HEK293 (cell line): Measurements from ENCODE around the gene SERTAD3.

ENCODE experiments used
- CTCF ChIA-PET: fragments of 350-600 bp; formaldehyde crosslinking; extraction: SDS; loops from one replicate; lab custom pipeline; 2021; ENCODE audit warnings: antibody characterized with exemption; lab: Yijun Ruan, JAX
- POLR2A ChIA-PET: fragments of 300-600 bp; formaldehyde crosslinking; extraction: SDS; loops from one replicate; lab custom pipeline; 2020; ENCODE audit warnings: antibody characterized with exemption, inconsistent platforms; lab: Yijun Ruan, JAX
- H3K27ac ChIP-seq: fragments of 200-500 bp; sonication (Bioruptor generic); 2 replicates; pipeline ENCODE4 v1.5.1; 2014; ENCODE audit warnings: low read depth, low read length, control low read depth, inconsistent platforms; ENCODE audit errors: extremely low read depth
- H3K36me3 ChIP-seq, 2 experiments: fragments of 200-500 bp in 1 of 2; sonication (Bioruptor generic) in 1 of 2; 1 replicate in 1 of 2; 2 replicates in 1 of 2; pipeline ENCODE4 v1.5.1; 2014 to 2017; ENCODE audit warnings: inconsistent platforms in 2 of 2, low read length in 2 of 2; ENCODE audit not compliant: control insufficient read depth in 2 of 2, insufficient read depth in 1 of 2
- H3K4me1 ChIP-seq: fragments of 200-500 bp; sonication (Bioruptor generic); 2 replicates; pipeline ENCODE4 v1.5.1; 2014; ENCODE audit warnings: mild to moderate bottlenecking, low read length, inconsistent platforms; ENCODE audit not compliant: control insufficient read depth, insufficient read depth
- H3K4me3 ChIP-seq: 2 replicates; pipeline ENCODE4 v1.5.1; 2011; ENCODE audit warnings: low read depth, mild to moderate bottlenecking, control low read depth, low read length, moderate library complexity
- H3K9me3 ChIP-seq: fragments of 200-500 bp; sonication (Bioruptor generic); 2 replicates; pipeline ENCODE4 v1.5.1; 2014; ENCODE audit warnings: low read depth, low read length, inconsistent platforms; ENCODE audit not compliant: control insufficient read depth, insufficient read depth
- BCL11A ChIP-seq: fragments of 450-650 bp; formaldehyde crosslinking; IDR thresholded peaks from 2 replicates; pipeline ENCODE4 v1.5.1; 2016; ENCODE audit warnings: low read depth, missing biosample characterization, missing genetic modification characterization
- GFI1B ChIP-seq: fragments of 450-650 bp; formaldehyde crosslinking; IDR thresholded peaks from 2 replicates; pipeline ENCODE4 v1.5.1; 2016; ENCODE audit warnings: missing biosample characterization, missing genetic modification characterization
- INSM2 ChIP-seq: fragments of 450-650 bp; formaldehyde crosslinking; IDR thresholded peaks from 2 replicates; pipeline ENCODE4 v1.5.1; 2016; ENCODE audit warnings: missing biosample characterization, missing genetic modification characterization
- KLF10 ChIP-seq: fragments of 450-650 bp; IDR thresholded peaks from 2 replicates; pipeline ENCODE4 v1.5.1; 2018; ENCODE audit warnings: missing biosample characterization, mild to moderate bottlenecking, missing genetic modification characterization
- REPIN1 ChIP-seq: fragments of 450-650 bp; formaldehyde crosslinking; IDR thresholded peaks from 2 replicates; pipeline ENCODE4 v1.5.1; 2017; ENCODE audit warnings: missing biosample characterization, missing genetic modification characterization, low read depth
- WT1 ChIP-seq: fragments of 450-650 bp; formaldehyde crosslinking; IDR thresholded peaks from 2 replicates; pipeline ENCODE4 v1.5.1; 2016; ENCODE audit warnings: missing biosample characterization, missing genetic modification characterization
- ZBTB1 ChIP-seq: fragments of 450-650 bp; formaldehyde crosslinking; IDR thresholded peaks from 2 replicates; pipeline ENCODE4 v1.5.1; 2016; ENCODE audit warnings: missing biosample characterization, missing genetic modification characterization
- ZBTB48 ChIP-seq: fragments of 450-650 bp; formaldehyde crosslinking; IDR thresholded peaks from 2 replicates; pipeline ENCODE4 v1.5.1; 2016; ENCODE audit warnings: missing biosample characterization, missing genetic modification characterization
- ZEB2 ChIP-seq: fragments of 450-650 bp; formaldehyde crosslinking; IDR thresholded peaks from 2 replicates; pipeline ENCODE4 v1.5.1; 2016; ENCODE audit warnings: missing biosample characterization, missing genetic modification characterization
- ZFP3 ChIP-seq: fragments of 450-650 bp; formaldehyde crosslinking; IDR thresholded peaks from 2 replicates; pipeline ENCODE4 v1.5.1; 2016; ENCODE audit warnings: low read depth, missing biosample characterization, missing genetic modification characterization
- ZFP69B ChIP-seq: fragments of 450-650 bp; formaldehyde crosslinking; IDR thresholded peaks from 2 replicates; pipeline ENCODE4 v1.5.1; 2016; ENCODE audit warnings: missing biosample characterization, missing genetic modification characterization
- ZNF24 ChIP-seq: fragments of 450-650 bp; formaldehyde crosslinking; IDR thresholded peaks from 2 replicates; pipeline ENCODE4 v1.5.1; 2016; ENCODE audit warnings: missing biosample characterization, missing genetic modification characterization
- ZNF362 ChIP-seq: fragments of 450-650 bp; formaldehyde crosslinking; IDR thresholded peaks from 2 replicates; pipeline ENCODE4 v1.5.1; 2016; ENCODE audit warnings: missing biosample characterization, missing genetic modification characterization
- ZNF391 ChIP-seq: fragments of 450-650 bp; formaldehyde crosslinking; IDR thresholded peaks from 2 replicates; pipeline ENCODE4 v1.5.1; 2016; ENCODE audit warnings: low read depth, missing biosample characterization, missing genetic modification characterization, borderline replicate concordance
- ZNF394 ChIP-seq: fragments of 450-650 bp; formaldehyde crosslinking; IDR thresholded peaks from 2 replicates; pipeline ENCODE4 v1.5.1; 2016; ENCODE audit warnings: missing biosample characterization, missing genetic modification characterization, mild to moderate bottlenecking, moderate library complexity, borderline replicate concordance
- ZNF544 ChIP-seq: fragments of 450-650 bp; formaldehyde crosslinking; IDR thresholded peaks from 2 replicates; pipeline ENCODE4 v1.5.0; 2017; ENCODE audit warnings: missing biosample characterization, missing genetic modification characterization
- ZNF704 ChIP-seq: fragments of 450-650 bp; formaldehyde crosslinking; IDR thresholded peaks from 2 replicates; pipeline ENCODE4 v1.5.1; 2016; ENCODE audit warnings: missing biosample characterization, missing genetic modification characterization
- ZNF785 ChIP-seq: fragments of 450-650 bp; formaldehyde crosslinking; IDR thresholded peaks from 2 replicates; pipeline ENCODE4 v1.5.1; 2016; ENCODE audit warnings: missing biosample characterization, missing genetic modification characterization
- TF ChIP-seq, protein P1 (sequence below): fragments of 450-650 bp; formaldehyde crosslinking; IDR thresholded peaks from 2 replicates; pipeline ENCODE4 v1.5.1; 2016; ENCODE audit warnings: missing biosample characterization, missing genetic modification characterization, borderline replicate concordance
- TF ChIP-seq, protein P2 (sequence below): sonication (generic); formaldehyde crosslinking; IDR thresholded peaks from 2 replicates; pipeline ENCODE4 v1.8.1; 2022; ENCODE audit warnings: mild to moderate bottlenecking, moderate library complexity, missing genetic modification reagents

The SERTAD3 gene

DNA sequence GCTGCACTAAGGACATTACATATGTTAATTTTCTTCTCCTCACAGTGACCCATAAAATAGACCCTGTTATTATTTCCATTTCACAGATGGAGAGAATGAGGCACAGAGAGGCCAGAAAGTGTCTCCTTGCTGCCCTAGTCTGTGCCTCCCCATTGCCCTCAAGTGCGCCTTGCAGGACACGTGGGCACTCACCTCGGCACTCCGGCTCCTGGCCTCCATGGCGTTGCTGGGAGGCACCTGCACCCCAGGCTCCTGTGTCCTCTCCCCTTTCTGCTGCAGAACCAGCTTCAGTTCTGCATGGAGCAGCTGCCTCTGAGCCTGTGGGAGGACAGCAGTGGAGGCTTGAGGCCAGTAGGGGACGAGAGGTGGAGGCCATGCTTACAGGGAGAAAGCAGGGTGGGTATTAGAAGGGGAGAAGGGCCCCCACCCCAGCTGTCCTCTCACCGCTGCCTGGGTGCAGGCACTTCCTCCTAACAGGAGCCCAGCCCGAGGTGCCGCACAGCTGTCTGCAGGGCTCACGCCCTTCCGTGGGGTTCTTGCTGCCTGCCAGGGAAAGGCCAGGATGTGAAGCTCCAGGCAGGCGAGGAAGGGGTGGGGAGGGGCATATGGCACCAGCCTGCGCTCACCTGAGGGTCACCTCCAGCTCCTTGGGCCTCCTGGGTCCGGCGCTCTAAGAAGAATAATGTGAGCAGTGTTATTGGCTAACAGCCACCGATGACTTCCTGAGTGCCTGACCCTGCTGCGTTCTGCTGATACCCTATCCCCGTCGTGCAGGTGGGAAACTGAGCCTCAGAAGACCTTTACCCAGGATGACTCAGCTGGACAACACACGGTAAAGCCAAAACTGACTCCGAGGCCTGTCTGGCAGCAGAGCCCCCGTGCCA lies 36.2 kb downstream of the SERTAD3 start (continued):
- TF ChIP-seq, protein P1, sequence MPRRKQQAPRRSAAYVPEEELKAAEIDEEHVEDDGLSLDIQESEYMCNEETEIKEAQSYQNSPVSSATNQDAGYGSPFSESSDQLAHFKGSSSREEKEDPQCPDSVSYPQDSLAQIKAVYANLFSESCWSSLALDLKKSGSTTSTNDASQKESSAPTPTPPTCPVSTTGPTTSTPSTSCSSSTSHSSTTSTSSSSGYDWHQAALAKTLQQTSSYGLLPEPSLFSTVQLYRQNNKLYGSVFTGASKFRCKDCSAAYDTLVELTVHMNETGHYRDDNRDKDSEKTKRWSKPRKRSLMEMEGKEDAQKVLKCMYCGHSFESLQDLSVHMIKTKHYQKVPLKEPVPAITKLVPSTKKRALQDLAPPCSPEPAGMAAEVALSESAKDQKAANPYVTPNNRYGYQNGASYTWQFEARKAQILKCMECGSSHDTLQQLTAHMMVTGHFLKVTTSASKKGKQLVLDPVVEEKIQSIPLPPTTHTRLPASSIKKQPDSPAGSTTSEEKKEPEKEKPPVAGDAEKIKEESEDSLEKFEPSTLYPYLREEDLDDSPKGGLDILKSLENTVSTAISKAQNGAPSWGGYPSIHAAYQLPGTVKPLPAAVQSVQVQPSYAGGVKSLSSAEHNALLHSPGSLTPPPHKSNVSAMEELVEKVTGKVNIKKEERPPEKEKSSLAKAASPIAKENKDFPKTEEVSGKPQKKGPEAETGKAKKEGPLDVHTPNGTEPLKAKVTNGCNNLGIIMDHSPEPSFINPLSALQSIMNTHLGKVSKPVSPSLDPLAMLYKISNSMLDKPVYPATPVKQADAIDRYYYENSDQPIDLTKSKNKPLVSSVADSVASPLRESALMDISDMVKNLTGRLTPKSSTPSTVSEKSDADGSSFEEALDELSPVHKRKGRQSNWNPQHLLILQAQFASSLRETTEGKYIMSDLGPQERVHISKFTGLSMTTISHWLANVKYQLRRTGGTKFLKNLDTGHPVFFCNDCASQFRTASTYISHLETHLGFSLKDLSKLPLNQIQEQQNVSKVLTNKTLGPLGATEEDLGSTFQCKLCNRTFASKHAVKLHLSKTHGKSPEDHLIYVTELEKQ (tag by site-specific recombination), result no peak
- no peak for TF ChIP-seq ZNF544 (tag by site-specific recombination)
- no peak for TF ChIP-seq ZNF785 (tag by site-specific recombination)
- no peak for TF ChIP-seq BCL11A (tag by site-specific recombination)

DNA sequence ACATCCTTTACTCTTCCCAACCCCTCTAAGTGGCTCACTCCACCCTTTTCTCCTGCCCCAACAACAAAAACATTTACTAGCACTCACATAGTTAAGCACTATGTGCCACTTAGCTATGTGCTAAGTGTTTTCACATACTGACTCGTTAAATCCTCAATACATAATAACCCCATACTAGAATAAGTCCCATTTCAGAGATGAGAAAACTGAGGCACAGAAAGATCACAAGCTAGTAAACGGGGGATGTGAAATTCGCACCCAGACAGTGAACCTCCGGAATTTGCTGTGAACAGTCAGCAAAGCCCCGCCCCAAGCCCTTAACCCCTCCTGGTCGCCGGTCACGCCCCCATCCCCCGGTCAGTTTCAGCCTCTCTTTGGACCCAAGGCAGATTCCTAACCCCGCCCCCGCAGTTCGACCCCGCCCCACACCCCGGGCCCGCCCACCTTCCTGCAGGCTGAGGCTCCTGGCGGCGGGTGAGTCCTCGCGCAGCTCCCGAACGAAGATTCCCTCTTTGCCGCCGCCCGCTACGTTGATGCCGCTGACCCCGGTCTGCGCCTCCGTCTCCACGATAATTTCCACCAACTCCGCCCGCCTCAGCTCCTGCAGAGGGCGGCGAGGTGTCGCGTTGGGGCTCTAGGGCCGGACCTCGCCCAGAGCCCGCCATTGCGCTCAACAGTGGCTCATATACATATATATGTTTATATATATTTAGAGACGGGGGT lies 40.7 kb downstream of the SERTAD3 start:
- Histone ChIP-seq H3K4me1 (peaks cover 9% of the 10 kb centered on the region), H3K9me3 (no peaks in the 10 kb centered on the region), H3K36me3 (no peaks in the 10 kb centered on the region; a peak in 1 of 3 replicates), H3K4me3 (peak overlapping the region; percentile 50), H3K27ac (peak overlapping the region; percentile 80)
- ChIA-PET POLR2A (interaction anchor here (0.5 to 2.7 kb wide), 20 partner anchors 9 to 1464 kb away, joined by 3 to 30 read pairs (median 4); partner anchors contain the start of genes BLVRB, C19orf47, PLD3 and PRX), CTCF (interaction anchor here (0.6 to 4.3 kb wide), 11 partner anchors 9 to 211 kb away, joined by 3 to 40 read pairs (median 4); partner anchors contain the start of gene BLVRB)
- TF ChIP-seq ZFP69B (tag by site-specific recombination), result peak; percentile 33; the same call in 1 of the 2 replicates
- TF ChIP-seq ZNF394 (tag by site-specific recombination), result 0 out of 2 replicates have a peak, but pooled peaks have one; percentile 23
- TF ChIP-seq ZNF362 (tag by site-specific recombination), result no peak; the same call in 1 of the 2 replicates
- 0 out of 2 replicates have a peak, but pooled peaks have one; percentile 17 for TF ChIP-seq ZFP3 (tag by site-specific recombination)
- TF ChIP-seq ZNF704 (tag by site-specific recombination), result no peak
- peak; percentile 49; the same call in 1 of the 2 replicates for TF ChIP-seq ZEB2
- TF ChIP-seq, protein P2, sequence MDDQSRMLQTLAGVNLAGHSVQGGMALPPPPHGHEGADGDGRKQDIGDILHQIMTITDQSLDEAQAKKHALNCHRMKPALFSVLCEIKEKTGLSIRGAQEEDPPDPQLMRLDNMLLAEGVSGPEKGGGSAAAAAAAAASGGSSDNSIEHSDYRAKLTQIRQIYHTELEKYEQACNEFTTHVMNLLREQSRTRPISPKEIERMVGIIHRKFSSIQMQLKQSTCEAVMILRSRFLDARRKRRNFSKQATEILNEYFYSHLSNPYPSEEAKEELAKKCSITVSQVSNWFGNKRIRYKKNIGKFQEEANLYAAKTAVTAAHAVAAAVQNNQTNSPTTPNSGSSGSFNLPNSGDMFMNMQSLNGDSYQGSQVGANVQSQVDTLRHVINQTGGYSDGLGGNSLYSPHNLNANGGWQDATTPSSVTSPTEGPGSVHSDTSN, result no peak
- TF ChIP-seq KLF10, result no peak
- peak; percentile 96 for TF ChIP-seq ZNF24 (tag by site-specific recombination)
- 0 out of 2 replicates have a peak, but pooled peaks have one; percentile 41 for TF ChIP-seq GFI1B (tag by site-specific recombination)
- TF ChIP-seq ZBTB1 (tag by site-specific recombination), result no peak
- peak; percentile 89; the same call in 1 of the 2 replicates for TF ChIP-seq ZNF391 (tag by site-specific recombination)
- TF ChIP-seq, protein P1 (tag by site-specific recombination), result no peak
- 0 out of 2 replicates have a peak, but pooled peaks have one; percentile 25 for TF ChIP-seq WT1 (tag by site-specific recombination)
- TF ChIP-seq ZBTB48 (tag by site-specific recombination), result no peak
- peak; percentile 72 for TF ChIP-seq INSM2 (tag by site-specific recombination)
- TF ChIP-seq REPIN1 (tag by site-specific recombination), result peak; percentile 77; the same call in 1 of the 2 replicates
